Breast epithelium (tissue), 4 donors: ENCODE measurements around the gene KRT24. TPM values are rescaled to one million over a fixed set of nuclear protein-coding genes. Genes with fewer than 3 reads are reported as not detected.
A peak's percentile ranks its signal among the peaks of the same experiment; 100 is the strongest.

Experiments used
- DNase-seq, 2 donors: peaks; one replicate each; pipeline ENCODE4 v3.0.0-alpha.2; 2019; ENCODE audit warnings: low spot score in 2 of 2
- H3K27ac ChIP-seq, 2 donors: fragments of 200-600 bp; sonication (generic) in 1 of 2; one replicate each; pipeline ENCODE4 v1.5.1; 2016 to 2019; ENCODE audit warnings: mild to moderate bottlenecking in 1 of 2
- H3K27me3 ChIP-seq, 2 donors: fragments of 200-600 bp; sonication (generic) in 1 of 2; one replicate each; pipeline versions ENCODE4 v1.5.1 to v1.6.0; 2017 to 2019; ENCODE audit warnings: control low read depth in 1 of 2, mild to moderate bottlenecking in 1 of 2
- H3K36me3 ChIP-seq: fragments of 200-600 bp; one replicate; pipeline ENCODE4 v1.5.1; 2019
- H3K4me1 ChIP-seq, 2 donors: fragments of 200-600 bp; sonication (generic); one replicate each; pipeline ENCODE4 v1.5.1; 2016 to 2019; ENCODE audit warnings: control low read depth in 1 of 2
- H3K4me3 ChIP-seq, 3 donors: fragments of 200-600 bp; sonication (generic); 1 replicate in 2 of 3; 2 replicates in 1 of 3; pipeline ENCODE4 v1.5.1; 2016 to 2019; ENCODE audit warnings: mild to moderate bottlenecking in 3 of 3, moderate library complexity in 2 of 3
- H3K9me3 ChIP-seq, 2 donors: fragments of 200-600 bp; sonication (generic) in 1 of 2; one replicate each; pipeline ENCODE4 v1.5.1; 2016 to 2019; ENCODE audit warnings: control low read depth in 1 of 2
- CTCF ChIP-seq, 3 donors: fragments of 450-650 bp; IDR thresholded peaks; one replicate each; pipeline ENCODE4 v1.5.1; 2016 to 2017; ENCODE audit warnings: antibody characterized with exemption in 3 of 3, mild to moderate bottlenecking in 3 of 3, moderate library complexity in 3 of 3
- POLR2A ChIP-seq: fragments of 450-650 bp; IDR thresholded peaks from one replicate; pipeline ENCODE4 v1.6.1; 2016; ENCODE audit warnings: antibody characterized with exemption, mild to moderate bottlenecking, moderate library complexity
- POLR2AphosphoS5 ChIP-seq, 3 donors: sonication (generic); formaldehyde crosslinking; IDR thresholded peaks; one replicate each; pipeline ENCODE4 v1.6.1; 2017; ENCODE audit warnings: antibody characterized with exemption in 3 of 3
- intact Hi-C: fragments of 100-400 bp; cut with DNase I; formaldehyde crosslinking; loops from one replicate; pipeline ENCODE4 v1.15.1; 2023; ENCODE audit warnings: low total_unique reads
- total RNA-seq, 3 donors: library from RNA; depleted of rRNA; stranded (reverse); fragments of >200 nt; gene quantifications; one replicate each; pipeline ENCODE4 v1.1.0, GENCODE V29; 2016

The KRT24 gene
- total RNA-seq, 3 donors from 2014 or later: not detected

GRCh38 chr17:40671282-40671681, 32.3 kb downstream of the KRT24 start:
- intact Hi-C loops: no loop called here
- Histone ChIP-seq H3K4me1 (no peaks in the 10 kb centered on the region), H3K27me3 (no peaks in the 10 kb centered on the region), H3K27ac (no peak overlapping the region), H3K4me3 (no peak overlapping the region), H3K36me3 (no peaks in the 10 kb centered on the region), H3K9me3 (no peaks in the 10 kb centered on the region)
- TF ChIP-seq POLR2A (no peak), CTCF (IDR thresholded peaks at IDR 0.05) (no peak), POLR2AphosphoS5 (IDR thresholded peaks at IDR 0.05) (no peak)
- DNase-seq: no peak

- Histone ChIP-seq H3K36me3 (no peaks in the 10 kb centered on the region), H3K4me3 (no peak overlapping the region), H3K27me3 (no peaks in the 10 kb centered on the region), H3K4me1 (no peaks in the 10 kb centered on the region), H3K27ac (no peak overlapping the region), H3K9me3 (no peaks in the 10 kb centered on the region)
- TF ChIP-seq POLR2A: no peak
- no peak for TF ChIP-seq CTCF (IDR thresholded peaks at IDR 0.05)
- no peak for TF ChIP-seq POLR2AphosphoS5 (IDR thresholded peaks at IDR 0.05)
- DNase-seq: no peak
- intact Hi-C loops: no loop called here
Observed at GRCh38 chr17:40666331-40666730, 37.2 kb downstream of the KRT24 start.

GRCh38 chr17:40664582-40665333, 38.8 kb downstream of the KRT24 start, which contains the start of gene KRT222:
TSS of gene KRT222 (minus strand) at chr17:40665177. CDS start at chr17:40665099, 78 bp downstream.
- Histone ChIP-seq H3K9me3 (no peaks in the 10 kb centered on the region), H3K4me3 (peak within 1 kb of the TSS in 2 of 3 donors; percentile 28 to 55), H3K27me3 (no peaks in the 10 kb centered on the region), H3K36me3 (no peaks in the 10 kb centered on the region), H3K4me1 (no peaks in the 10 kb centered on the region), H3K27ac (no peak within 1 kb of the TSS)
- no peak for DNase-seq
- intact Hi-C loops: no loop called here
- TF ChIP-seq POLR2A (no peak), POLR2AphosphoS5 (IDR thresholded peaks at IDR 0.05) (no peak), CTCF (IDR thresholded peaks at IDR 0.05) (no peak)

- no peak overlapping the region for H3K27ac ChIP-seq
- H3K4me1 ChIP-seq: no peaks in the 10 kb centered on the region
- no peaks in the 10 kb centered on the region for H3K36me3 ChIP-seq
- intact Hi-C loops: no loop called here
- TF ChIP-seq POLR2AphosphoS5 (IDR thresholded peaks at IDR 0.05) (no peak), POLR2A (no peak), CTCF (IDR thresholded peaks at IDR 0.05) (no peak)
- no peaks in the 10 kb centered on the region for H3K9me3 ChIP-seq
- no peak overlapping the region for H3K4me3 ChIP-seq
- no peak for DNase-seq
- H3K27me3 ChIP-seq: no peaks in the 10 kb centered on the region
Observed at GRCh38 chr17:40663252-40663651, 40.3 kb downstream of the KRT24 start.

GRCh38 chr17:40659911-40660310, 43.6 kb downstream of the KRT24 start:
- H3K4me1 ChIP-seq: no peaks in the 10 kb centered on the region
- TF ChIP-seq CTCF (IDR thresholded peaks at IDR 0.05) (no peak), POLR2A (no peak), POLR2AphosphoS5 (IDR thresholded peaks at IDR 0.05) (no peak)
- H3K4me3 ChIP-seq: no peak overlapping the region
- no peaks in the 10 kb centered on the region for H3K9me3 ChIP-seq
- no peaks in the 10 kb centered on the region for H3K27me3 ChIP-seq
- no peak for DNase-seq
- H3K27ac ChIP-seq: no peak overlapping the region
- H3K36me3 ChIP-seq: no peaks in the 10 kb centered on the region
- intact Hi-C loops: no loop called here
